Cardiac muscle cell (in vitro differentiated cells and primary cell): Measurements from ENCODE around the gene ITPKB. TPM values are rescaled to one million over a fixed set of nuclear protein-coding genes. Genes with fewer than 3 reads are reported as not detected.

Source experiments
- DNase-seq, 2 donors: peaks; one replicate each; pipeline versions ENCODE4 v3.0.0 to v3.0.0-alpha.2; 2010 to 2017; ENCODE audit warnings: low read depth in 1 of 2, low spot score in 1 of 2
- H3K27ac ChIP-seq: fragments of 200-600 bp; sonication (generic); 2 replicates; pipeline ENCODE4 v1.5.1; 2016
- H3K27me3 ChIP-seq: fragments of 200-600 bp; sonication (generic); 2 replicates; pipeline ENCODE4 v1.6.0; 2016; ENCODE audit warnings: control low read depth
- H3K36me3 ChIP-seq: fragments of 200-600 bp; sonication (generic); 2 replicates; pipeline ENCODE4 v1.5.1; 2016; ENCODE audit warnings: control low read depth
- H3K4me1 ChIP-seq: fragments of 200-600 bp; sonication (generic); 2 replicates; pipeline ENCODE4 v1.8.1; 2017; ENCODE audit warnings: low read depth, mild to moderate bottlenecking, mixed run types
- H3K4me3 ChIP-seq: fragments of 200-600 bp; sonication (generic); 2 replicates; pipeline ENCODE4 v1.5.1; 2016; ENCODE audit warnings: mild to moderate bottlenecking
- H3K9me3 ChIP-seq: fragments of 200-600 bp; sonication (generic); 2 replicates; pipeline ENCODE4 v1.5.1; 2017; ENCODE audit warnings: low read depth, mild to moderate bottlenecking, control low read depth
- CTCF ChIP-seq: IDR thresholded peaks from 2 replicates; pipeline ENCODE4 v1.5.1; 2012; ENCODE audit warnings: low read depth, mild to moderate bottlenecking, low read length
- polyA plus RNA-seq: library from polyadenylated mRNA; unstranded; fragments of >200 nt; fragmentation: Nextera tagmentation; extraction: Ambion mirVana; gene quantifications from 2 replicates; pipeline ENCODE4 v1.2.1, GENCODE V29; 2016
- total RNA-seq: library from RNA; depleted of rRNA; stranded (reverse); fragments of >200 nt; gene quantifications from 2 replicates; pipeline ENCODE4 v1.2.3, GENCODE V29; 2016

The ITPKB gene
- total and polyA plus RNA-seq, 2 experiments from 2014 or later, result 3.8 to 12.0 TPM

GRCh38 chr1:226684026-226684425 lies 55.1 kb downstream of the ITPKB start:
- no peak overlapping the region for H3K4me3 ChIP-seq
- H3K27me3 ChIP-seq, result no peaks in the 10 kb centered on the region
- no peaks in the 10 kb centered on the region for H3K9me3 ChIP-seq
- H3K36me3 ChIP-seq, result no peaks in the 10 kb centered on the region
- TF ChIP-seq CTCF, result no peak
- DNase-seq, result no peak
- peaks cover 27% of the 10 kb centered on the region for H3K4me1 ChIP-seq
- no peak overlapping the region for H3K27ac ChIP-seq

- H3K4me3 ChIP-seq, result no peak overlapping the region
- no peaks in the 10 kb centered on the region for H3K9me3 ChIP-seq
- H3K4me1 ChIP-seq, result peaks cover 21% of the 10 kb centered on the region
- no peaks in the 10 kb centered on the region for H3K36me3 ChIP-seq
- no peaks in the 10 kb centered on the region for H3K27me3 ChIP-seq
- no peak for TF ChIP-seq CTCF
- no peak for DNase-seq
- no peak overlapping the region for H3K27ac ChIP-seq
These were observed 55.9 kb downstream of the ITPKB start for GRCh38 chr1:226682871-226683814.

GRCh38 chr1:226681652-226682493 lies 57.2 kb downstream of the ITPKB start:
- Histone ChIP-seq H3K4me3 (no peak overlapping the region), H3K27ac (no peak overlapping the region), H3K4me1 (peaks cover 18% of the 10 kb centered on the region), H3K36me3 (no peaks in the 10 kb centered on the region), H3K27me3 (no peaks in the 10 kb centered on the region), H3K9me3 (no peaks in the 10 kb centered on the region)
- no peak for DNase-seq
- no peak for TF ChIP-seq CTCF

- Histone ChIP-seq H3K27ac (peak overlapping the region; percentile 94), H3K4me3 (no peak overlapping the region), H3K27me3 (no peaks in the 10 kb centered on the region), H3K36me3 (no peaks in the 10 kb centered on the region), H3K9me3 (no peaks in the 10 kb centered on the region), H3K4me1 (peaks cover 18% of the 10 kb centered on the region)
- no peak for DNase-seq
- TF ChIP-seq CTCF, result no peak
These were observed 58.4 kb downstream of the ITPKB start for GRCh38 chr1:226680653-226681052.

- DNase-seq, result peak; percentile 89 to 92
- Histone ChIP-seq H3K27me3 (no peaks in the 10 kb centered on the region), H3K4me1 (peaks cover 18% of the 10 kb centered on the region), H3K4me3 (peak overlapping the region; percentile 7), H3K9me3 (no peaks in the 10 kb centered on the region), H3K36me3 (no peaks in the 10 kb centered on the region), H3K27ac (peak overlapping the region; percentile 94)
- TF ChIP-seq CTCF, result no peak
These were observed 59.1 kb downstream of the ITPKB start for GRCh38 chr1:226679853-226680516.
